ENCODE measurements around the gene PPM1H.
A peak's percentile ranks its signal among the peaks of the same experiment; 100 is the strongest.

PPM1H gene

DNA sequence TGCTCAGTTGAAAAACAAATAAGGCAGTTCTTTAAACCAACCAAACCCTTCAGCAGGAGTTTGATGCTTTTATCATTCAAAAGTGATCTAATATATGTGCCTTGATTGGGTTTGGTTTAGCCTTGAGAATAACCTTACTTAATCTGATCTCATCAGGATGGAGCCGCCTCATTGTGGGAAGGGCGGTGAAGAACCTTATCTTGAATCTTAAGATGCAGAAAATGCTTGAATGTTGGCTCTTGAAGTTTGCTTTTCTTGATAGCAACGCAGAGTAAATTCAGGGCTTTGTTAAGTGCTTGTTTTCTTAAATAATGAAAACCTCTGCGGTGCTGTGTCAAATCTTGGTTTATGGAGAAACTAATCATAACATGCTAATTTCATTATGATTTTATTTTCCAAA is 330.1 kb downstream of the PPM1H start:
- no peak for DNase-seq (ENCODE audit: extremely low read depth, insufficient read length)
- H3K36me3 ChIP-seq (ENCODE audit: control insufficient read depth, insufficient read depth, low read length): peaks cover 3% of the 10 kb centered on the region; the same call in 1 of the 2 replicates
- H3K4me3 ChIP-seq (replicated peaks; ENCODE audit: low read depth, low read length): peak overlapping the region; percentile 85
- no peaks in the 10 kb centered on the region for H3K27me3 ChIP-seq (replicated peaks; ENCODE audit: control insufficient read depth, insufficient read depth, low read length)
- TF ChIP-seq CTCF (IDR thresholded peaks at IDR 0.05; ENCODE audit: insufficient read depth, low read length, poor library complexity, severe bottlenecking): no peak

DNA sequence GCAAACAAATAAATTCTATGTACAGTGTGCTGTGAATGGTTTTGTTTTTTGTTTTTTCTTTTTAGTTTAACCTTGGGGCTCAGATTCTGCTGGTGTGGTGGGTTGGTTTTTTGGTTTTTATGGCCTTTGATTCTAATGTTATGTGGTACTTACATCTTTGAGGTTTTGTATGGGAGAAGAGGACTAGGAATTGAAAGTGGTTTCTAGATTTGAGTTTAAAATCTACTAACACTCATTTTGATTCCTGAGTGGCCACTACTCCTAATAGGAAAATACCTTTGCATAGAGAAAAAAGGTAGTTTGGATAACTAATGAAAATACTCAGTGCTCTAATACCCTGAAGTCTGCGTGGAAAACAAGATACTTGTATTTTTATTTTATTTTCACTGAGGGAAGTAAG is 330.6 kb downstream of the PPM1H start:
- Histone ChIP-seq H3K4me3 (replicated peaks; ENCODE audit: low read depth, low read length) (peak overlapping the region; percentile 85), H3K36me3 (ENCODE audit: control insufficient read depth, insufficient read depth, low read length) (peaks cover 3% of the 10 kb centered on the region; the same call in 1 of the 2 replicates), H3K27me3 (replicated peaks; ENCODE audit: control insufficient read depth, insufficient read depth, low read length) (no peaks in the 10 kb centered on the region)
- TF ChIP-seq CTCF (IDR thresholded peaks at IDR 0.05; ENCODE audit: insufficient read depth, low read length, poor library complexity, severe bottlenecking): no peak
- DNase-seq (ENCODE audit: extremely low read depth, insufficient read length): peak; percentile 19

- Histone ChIP-seq H3K4me3 (replicated peaks; ENCODE audit: low read depth, low read length) (peak overlapping the region; percentile 85), H3K36me3 (ENCODE audit: control insufficient read depth, insufficient read depth, low read length) (peaks cover 3% of the 10 kb centered on the region; the same call in 1 of the 2 replicates), H3K27me3 (replicated peaks; ENCODE audit: control insufficient read depth, insufficient read depth, low read length) (no peaks in the 10 kb centered on the region)
- TF ChIP-seq CTCF (IDR thresholded peaks at IDR 0.05; ENCODE audit: insufficient read depth, low read length, poor library complexity, severe bottlenecking): no peak
- no peak for DNase-seq (ENCODE audit: extremely low read depth, insufficient read length)
Measured at GRCh38 chr12:62603811-62604098, 331.2 kb downstream of the PPM1H start.

- peak; percentile 93 for DNase-seq (ENCODE audit: extremely low read depth, insufficient read length)
- Histone ChIP-seq H3K36me3 (ENCODE audit: control insufficient read depth, insufficient read depth, low read length) (peaks cover 3% of the 10 kb centered on the region; the same call in 1 of the 2 replicates), H3K27me3 (replicated peaks; ENCODE audit: control insufficient read depth, insufficient read depth, low read length) (no peaks in the 10 kb centered on the region), H3K4me3 (replicated peaks; ENCODE audit: low read depth, low read length) (peak overlapping the region; percentile 85)
- peak; percentile 51 for TF ChIP-seq CTCF (IDR thresholded peaks at IDR 0.05; ENCODE audit: insufficient read depth, low read length, poor library complexity, severe bottlenecking)
Measured at GRCh38 chr12:62603061-62603810, 331.7 kb downstream of the PPM1H start.

- H3K4me3 ChIP-seq (replicated peaks; ENCODE audit: low read depth, low read length): peak overlapping the region; percentile 85
- TF ChIP-seq CTCF (IDR thresholded peaks at IDR 0.05; ENCODE audit: insufficient read depth, low read length, poor library complexity, severe bottlenecking): no peak
- no peaks in the 10 kb centered on the region for H3K27me3 ChIP-seq (replicated peaks; ENCODE audit: control insufficient read depth, insufficient read depth, low read length)
- DNase-seq (ENCODE audit: extremely low read depth, insufficient read length): peak; percentile 98
- H3K36me3 ChIP-seq (ENCODE audit: control insufficient read depth, insufficient read depth, low read length): peaks cover 3% of the 10 kb centered on the region; the same call in 1 of the 2 replicates
Measured at GRCh38 chr12:62602255-62603060, 332.5 kb downstream of the PPM1H start.

Data from GM06990 (cell line).